Measurements from ENCODE around the gene NOP53.
"Not testable (repeated sequence)": the region's sequence is repeated elsewhere in the genome, so short reads cannot be mapped to it uniquely, and the experiment has no call there.

NOP53 gene

GRCh38 chr19:47723581-47723940 is 21.8 kb upstream of the NOP53 start:
- no peaks in the 10 kb centered on the region for H3K36me3 ChIP-seq (ENCODE audit: control insufficient read depth, insufficient read depth, low read length)
- H3K9ac ChIP-seq (ENCODE audit: low read length), result no peak overlapping the region
- peaks cover 15% of the 10 kb centered on the region for H3K4me1 ChIP-seq (ENCODE audit: control insufficient read depth, insufficient read depth, low read length)
- H3K27me3 ChIP-seq (ENCODE audit: control insufficient read depth, insufficient read depth, low read length), result no peaks in the 10 kb centered on the region
- H3K9me3 ChIP-seq (ENCODE audit: control insufficient read depth, low read length), result no peaks in the 10 kb centered on the region
- no peak overlapping the region for H3K4me3 ChIP-seq (ENCODE audit: low read length)

- no peaks in the 10 kb centered on the region for H3K9me3 ChIP-seq (ENCODE audit: control insufficient read depth, low read length)
- H3K9ac ChIP-seq (ENCODE audit: low read length), result no peak overlapping the region
- no peak overlapping the region for H3K4me3 ChIP-seq (ENCODE audit: low read length)
- no peaks in the 10 kb centered on the region for H3K27me3 ChIP-seq (ENCODE audit: control insufficient read depth, insufficient read depth, low read length)
- peaks cover 36% of the 10 kb centered on the region for H3K4me1 ChIP-seq (ENCODE audit: control insufficient read depth, insufficient read depth, low read length)
- H3K36me3 ChIP-seq (ENCODE audit: control insufficient read depth, insufficient read depth, low read length), result no peaks in the 10 kb centered on the region
Observed at GRCh38 chr19:47725759-47726401, 19.5 kb upstream of the NOP53 start.

- no peaks in the 10 kb centered on the region for H3K36me3 ChIP-seq (ENCODE audit: control insufficient read depth, insufficient read depth, low read length)
- H3K4me1 ChIP-seq (ENCODE audit: control insufficient read depth, insufficient read depth, low read length), result peaks cover 36% of the 10 kb centered on the region
- H3K9me3 ChIP-seq (ENCODE audit: control insufficient read depth, low read length), result no peaks in the 10 kb centered on the region
- no peak overlapping the region for H3K9ac ChIP-seq (ENCODE audit: low read length)
- no peak overlapping the region for H3K4me3 ChIP-seq (ENCODE audit: low read length)
- no peaks in the 10 kb centered on the region for H3K27me3 ChIP-seq (ENCODE audit: control insufficient read depth, insufficient read depth, low read length)
Observed at GRCh38 chr19:47726467-47726866, 18.9 kb upstream of the NOP53 start.

- not testable (repeated sequence) for H3K9me3 ChIP-seq (ENCODE audit: control insufficient read depth, low read length); H3K27me3 ChIP-seq (ENCODE audit: control insufficient read depth, insufficient read depth, low read length); H3K36me3 ChIP-seq (ENCODE audit: control insufficient read depth, insufficient read depth, low read length); H3K4me3 ChIP-seq (ENCODE audit: low read length); H3K9ac ChIP-seq (ENCODE audit: low read length)
- H3K4me1 ChIP-seq (ENCODE audit: control insufficient read depth, insufficient read depth, low read length), result peaks cover 28% of the 10 kb centered on the region
Observed at GRCh38 chr19:47728295-47728694, 17.1 kb upstream of the NOP53 start.

- no peaks in the 10 kb centered on the region for H3K27me3 ChIP-seq (ENCODE audit: control insufficient read depth, insufficient read depth, low read length)
- no peaks in the 10 kb centered on the region for H3K9me3 ChIP-seq (ENCODE audit: control insufficient read depth, low read length)
- peak overlapping the region; percentile 60 for H3K9ac ChIP-seq (ENCODE audit: low read length)
- no peaks in the 10 kb centered on the region for H3K36me3 ChIP-seq (ENCODE audit: control insufficient read depth, insufficient read depth, low read length)
- peaks cover 27% of the 10 kb centered on the region for H3K4me1 ChIP-seq (ENCODE audit: control insufficient read depth, insufficient read depth, low read length)
- peak overlapping the region; percentile 19 for H3K4me3 ChIP-seq (ENCODE audit: low read length)
Observed at GRCh38 chr19:47729468-47729798, 15.9 kb upstream of the NOP53 start.

GRCh38 chr19:47729799-47730520 is 15.4 kb upstream of the NOP53 start:
- no peaks in the 10 kb centered on the region for H3K27me3 ChIP-seq (ENCODE audit: control insufficient read depth, insufficient read depth, low read length)
- peak overlapping the region; percentile 19 for H3K4me3 ChIP-seq (ENCODE audit: low read length)
- H3K9me3 ChIP-seq (ENCODE audit: control insufficient read depth, low read length), result no peaks in the 10 kb centered on the region
- peak overlapping the region; percentile 60 for H3K9ac ChIP-seq (ENCODE audit: low read length)
- H3K36me3 ChIP-seq (ENCODE audit: control insufficient read depth, insufficient read depth, low read length), result no peaks in the 10 kb centered on the region
- H3K4me1 ChIP-seq (ENCODE audit: control insufficient read depth, insufficient read depth, low read length), result peaks cover 27% of the 10 kb centered on the region

- Histone ChIP-seq H3K27me3 (ENCODE audit: control insufficient read depth, insufficient read depth, low read length) (no peaks in the 10 kb centered on the region), H3K36me3 (ENCODE audit: control insufficient read depth, insufficient read depth, low read length) (no peaks in the 10 kb centered on the region), H3K4me1 (ENCODE audit: control insufficient read depth, insufficient read depth, low read length) (peaks cover 27% of the 10 kb centered on the region), H3K4me3 (ENCODE audit: low read length) (no peak overlapping the region), H3K9me3 (ENCODE audit: control insufficient read depth, low read length) (no peaks in the 10 kb centered on the region), H3K9ac (ENCODE audit: low read length) (no peak overlapping the region)
Observed at GRCh38 chr19:47730521-47730889, 14.8 kb upstream of the NOP53 start.

GRCh38 chr19:47730910-47731309 is 14.4 kb upstream of the NOP53 start:
- Histone ChIP-seq H3K4me1 (ENCODE audit: control insufficient read depth, insufficient read depth, low read length) (peaks cover 27% of the 10 kb centered on the region), H3K9me3 (ENCODE audit: control insufficient read depth, low read length) (no peaks in the 10 kb centered on the region), H3K9ac (ENCODE audit: low read length) (no peak overlapping the region), H3K36me3 (ENCODE audit: control insufficient read depth, insufficient read depth, low read length) (no peaks in the 10 kb centered on the region), H3K27me3 (ENCODE audit: control insufficient read depth, insufficient read depth, low read length) (no peaks in the 10 kb centered on the region), H3K4me3 (ENCODE audit: low read length) (no peak overlapping the region)

GRCh38 chr19:47735131-47735530 is 10.2 kb upstream of the NOP53 start:
- H3K4me3 ChIP-seq (ENCODE audit: low read length), result no peak overlapping the region

GRCh38 chr19:47740866-47741519 is 4.4 kb upstream of the NOP53 start:
- no peaks in the 10 kb centered on the region for H3K27me3 ChIP-seq (ENCODE audit: control insufficient read depth, insufficient read depth, low read length)
- H3K9ac ChIP-seq (ENCODE audit: low read length), result no peak overlapping the region
- H3K9me3 ChIP-seq (ENCODE audit: control insufficient read depth, low read length), result no peaks in the 10 kb centered on the region
- no peak overlapping the region for H3K4me3 ChIP-seq (ENCODE audit: low read length)
- H3K4me1 ChIP-seq (ENCODE audit: control insufficient read depth, insufficient read depth, low read length), result peaks cover 22% of the 10 kb centered on the region
- no peaks in the 10 kb centered on the region for H3K36me3 ChIP-seq (ENCODE audit: control insufficient read depth, insufficient read depth, low read length)

More at GRCh38 chr19:47735131-47735530, 10.2 kb upstream of the NOP53 start:
- no peaks in the 10 kb centered on the region for H3K36me3 ChIP-seq (ENCODE audit: control insufficient read depth, insufficient read depth, low read length)
- H3K27me3 ChIP-seq (ENCODE audit: control insufficient read depth, insufficient read depth, low read length), result no peaks in the 10 kb centered on the region
- H3K9ac ChIP-seq (ENCODE audit: low read length), result no peak overlapping the region
- no peaks in the 10 kb centered on the region for H3K9me3 ChIP-seq (ENCODE audit: control insufficient read depth, low read length)
- peaks cover 5% of the 10 kb centered on the region for H3K4me1 ChIP-seq (ENCODE audit: control insufficient read depth, insufficient read depth, low read length)

- no peak overlapping the region for H3K9ac ChIP-seq (ENCODE audit: low read length)
- no peak overlapping the region for H3K4me3 ChIP-seq (ENCODE audit: low read length)
- no peaks in the 10 kb centered on the region for H3K36me3 ChIP-seq (ENCODE audit: control insufficient read depth, insufficient read depth, low read length)
- no peaks in the 10 kb centered on the region for H3K27me3 ChIP-seq (ENCODE audit: control insufficient read depth, insufficient read depth, low read length)
- H3K9me3 ChIP-seq (ENCODE audit: control insufficient read depth, low read length), result no peaks in the 10 kb centered on the region
- H3K4me1 ChIP-seq (ENCODE audit: control insufficient read depth, insufficient read depth, low read length), result peaks cover 25% of the 10 kb centered on the region
Observed at GRCh38 chr19:47741544-47742140, 3.7 kb upstream of the NOP53 start.

GRCh38 chr19:47742634-47743033 is 2.7 kb upstream of the NOP53 start:
- peak overlapping the region; percentile 69 for H3K9ac ChIP-seq (ENCODE audit: low read length)
- H3K36me3 ChIP-seq (ENCODE audit: control insufficient read depth, insufficient read depth, low read length), result no peaks in the 10 kb centered on the region

More at GRCh38 chr19:47742634-47743033, 2.7 kb upstream of the NOP53 start:
- no peak overlapping the region for H3K4me3 ChIP-seq (ENCODE audit: low read length)
- H3K9me3 ChIP-seq (ENCODE audit: control insufficient read depth, low read length), result no peaks in the 10 kb centered on the region
- H3K4me1 ChIP-seq (ENCODE audit: control insufficient read depth, insufficient read depth, low read length), result peaks cover 25% of the 10 kb centered on the region
- no peaks in the 10 kb centered on the region for H3K27me3 ChIP-seq (ENCODE audit: control insufficient read depth, insufficient read depth, low read length)

Measured in mucosa of stomach (tissue), 1 donor.